ENCODE results near the gene DOK4.

The DOK4 gene

GRCh38 chr16:57528499-57529390, 42.5 kb upstream of the DOK4 start:
- CTCF ChIA-PET: interaction anchor here (1.0 to 2.4 kb wide), 4 partner anchors 9 to 111 kb away, joined by 3 to 14 read pairs (median 6); no protein-coding TSS in a partner anchor
- no peak for TF ChIP-seq CTCF (IDR thresholded peaks at IDR 0.05; ENCODE audit: control extremely low read depth, extremely low read depth, low read depth, missing control alignments)
- POLR2A ChIA-PET: no interaction called here
- DNase-seq (ENCODE audit: extremely low spot score): no peak

- no peak for TF ChIP-seq CTCF (IDR thresholded peaks at IDR 0.05; ENCODE audit: control extremely low read depth, extremely low read depth, low read depth, missing control alignments)
- ChIA-PET POLR2A (no interaction called here), CTCF (interaction anchor here (1.0 to 2.4 kb wide), 4 partner anchors 9 to 110 kb away, joined by 3 to 14 read pairs (median 6); no protein-coding TSS in a partner anchor)
- no peak for DNase-seq (ENCODE audit: extremely low spot score)
Measured at GRCh38 chr16:57527610-57528360, 41.5 kb upstream of the DOK4 start.

GRCh38 chr16:57527027-57527426, 40.7 kb upstream of the DOK4 start:
- CTCF ChIA-PET: interaction anchor here (2.1 to 2.8 kb wide), 3 partner anchors 8 to 109 kb away, joined by 4 to 14 read pairs (median 11); no protein-coding TSS in a partner anchor
- POLR2A ChIA-PET: no interaction called here
- DNase-seq (ENCODE audit: extremely low spot score): no peak
- no peak for TF ChIP-seq CTCF (IDR thresholded peaks at IDR 0.05; ENCODE audit: control extremely low read depth, extremely low read depth, low read depth, missing control alignments)

GRCh38 chr16:57526498-57526897, 40.2 kb upstream of the DOK4 start:
- CTCF ChIA-PET: interaction anchor here (0.9 to 2.8 kb wide), 5 partner anchors 10 to 108 kb away, joined by 3 to 11 read pairs (median 6); no protein-coding TSS in a partner anchor
- POLR2A ChIA-PET: no interaction called here

GRCh38 chr16:57525761-57526160, 39.5 kb upstream of the DOK4 start:
- ChIA-PET POLR2A (no interaction called here), CTCF (interaction anchor here (0.9 to 2.8 kb wide), 6 partner anchors 9 to 107 kb away, joined by 3 to 11 read pairs (median 4); partner anchors contain the start of gene POLR2C)
- DNase-seq (ENCODE audit: extremely low spot score): no peak
- TF ChIP-seq CTCF (IDR thresholded peaks at IDR 0.05; ENCODE audit: control extremely low read depth, extremely low read depth, low read depth, missing control alignments): no peak

More at GRCh38 chr16:57526498-57526897, 40.2 kb upstream of the DOK4 start:
- DNase-seq (ENCODE audit: extremely low spot score): no peak
- TF ChIP-seq CTCF (IDR thresholded peaks at IDR 0.05; ENCODE audit: control extremely low read depth, extremely low read depth, low read depth, missing control alignments): no peak

- ChIA-PET POLR2A (interaction anchor here (0.7 kb wide), 1 partner anchor 174 kb away, joined by 5 read pairs; no protein-coding TSS in a partner anchor), CTCF (interaction anchor here (0.8 to 2.3 kb wide), 14 partner anchors 9 to 222 kb away, joined by 3 to 18 read pairs (median 5); partner anchors contain the start of gene POLR2C)
- DNase-seq (ENCODE audit: extremely low spot score): no peak
- no peak for TF ChIP-seq CTCF (IDR thresholded peaks at IDR 0.05; ENCODE audit: control extremely low read depth, extremely low read depth, low read depth, missing control alignments)
Measured at GRCh38 chr16:57522960-57523359, 36.7 kb upstream of the DOK4 start.
